ENCODE measurements around the gene LRRC4C. TPM values are rescaled to one million over a fixed set of nuclear protein-coding genes. Genes with fewer than 3 reads are reported as not detected.

LRRC4C gene
- polyA plus RNA-seq, 1 of the 3 experiments (the other 2 are of a cell fraction) = 0.16 TPM

- H3K4me1 ChIP-seq (ENCODE audit: control insufficient read depth in 1 of 2, insufficient read depth in 2 of 2, low read depth in 1 of 2, low read length in 1 of 2) = peaks cover 0 to 24% of the 10 kb centered on the region in 2 experiments; a peak in 1 of 4 replicates
- peak overlapping the region; percentile 45; the same call in 1 of the 2 replicates for H3K9ac ChIP-seq
- no peaks in the 10 kb centered on the region for H3K79me2 ChIP-seq (ENCODE audit: insufficient read depth)
- H3K27me3 ChIP-seq (ENCODE audit: insufficient read depth) = no peaks in the 10 kb centered on the region
- H3K4me2 ChIP-seq = peak overlapping the region; percentile 33; the same call in 1 of the 2 replicates
- no peak for TF ChIP-seq RXRA (IDR thresholded peaks at IDR 0.05; ENCODE audit: borderline replicate concordance, low read depth)
- TF ChIP-seq EP300 (IDR thresholded peaks at IDR 0.05; ENCODE audit: borderline replicate concordance in 1 of 2, low read depth in 1 of 2, low read length in 1 of 2) = no peak
- TF ChIP-seq FOSL2 (IDR thresholded peaks at IDR 0.05; ENCODE audit: borderline replicate concordance, low read depth) = peak; percentile 75
- TF ChIP-seq YY1 (IDR thresholded peaks at IDR 0.05; ENCODE audit: low read depth) = no peak
- TF ChIP-seq SIN3A (IDR thresholded peaks at IDR 0.05; ENCODE audit: borderline replicate concordance, low read depth, low read length) = no peak
- no peak for TF ChIP-seq ELF1 (IDR thresholded peaks at IDR 0.05)
- TF ChIP-seq FOXJ3 (CRISPR knock-in tag; IDR thresholded peaks at IDR 0.05) = no peak
- TF ChIP-seq MAX (IDR thresholded peaks at IDR 0.05; ENCODE audit: low read depth) = peak; percentile 80
- no peak for TF ChIP-seq POLR2AphosphoS5 (IDR thresholded peaks at IDR 0.05; ENCODE audit: low read depth, low read length)
- peak; percentile 75 for TF ChIP-seq JUND (IDR thresholded peaks at IDR 0.05)
- peak; percentile 31; the same call in 1 of the 2 replicates for TF ChIP-seq GABPA (IDR thresholded peaks at IDR 0.05; ENCODE audit: low read depth)
- TF ChIP-seq CTCF (IDR thresholded peaks at IDR 0.05) = peak; percentile 25
- TF ChIP-seq REST (IDR thresholded peaks at IDR 0.05; ENCODE audit: low read depth, low read length) = no peak
- TF ChIP-seq TCF12 (IDR thresholded peaks at IDR 0.05) = no peak
- no peak for DNase-seq
- no peaks in the 10 kb centered on the region; the same call in 1 of the 2 replicates for H3K9me3 ChIP-seq
- H2AFZ ChIP-seq (ENCODE audit: low read depth) = peak overlapping the region; percentile 42; the same call in 1 of the 2 replicates
- no peaks in the 10 kb centered on the region for H3K36me3 ChIP-seq (replicated peaks in 1 of 2; ENCODE audit: control insufficient read depth in 1 of 2, insufficient read depth in 2 of 2, low read length in 1 of 2)
- 32% methylated on average over 6 of the region's 6 CpGs for WGBS (ENCODE audit: low lambda C conversion rate)
- peaks cover 15% of the 10 kb centered on the region for H3F3A ChIP-seq (replicated peaks; ENCODE audit: insufficient read depth)
- no peak overlapping the region for H3K4me3 ChIP-seq (ENCODE audit: low read depth in 2 of 2, low read length in 1 of 2)
- POLR2A ChIA-PET = no interaction called here
- no peaks in the 10 kb centered on the region for H3K9me2 ChIP-seq
- peak overlapping the region in 1 of 2 experiments; percentile 81; a peak in 3 of 4 replicates for H3K27ac ChIP-seq (ENCODE audit: low read depth in 2 of 2, low read length in 1 of 2)
- no peaks in the 10 kb centered on the region for H4K20me1 ChIP-seq (ENCODE audit: insufficient read depth)
- CTCF ChIA-PET = no interaction called here
Observed at GRCh38 chr11:40338739-40339138, 1120.7 kb downstream of the LRRC4C start.

All from SK-N-SH (cell line).